ENCODE measurements around the gene SCMH1.

GRCh38 chr1:41215623-41216022, 26.5 kb downstream of the SCMH1 start:
- TF ChIP-seq CTCF (IDR thresholded peaks at IDR 0.05; ENCODE audit: insufficient read depth, low read length, poor library complexity, severe bottlenecking) (no peak), EZH2phosphoT487 (conservative IDR thresholded peaks at IDR 0.05; ENCODE audit: low read length) (no peak)
